GM19351 (cell line): ENCODE measurements around the gene AHNAK2.
"Not testable (repeated sequence)": the region's sequence is repeated elsewhere in the genome, so short reads cannot be mapped to it uniquely, and the experiment has no call there.

Source experiments
- ATAC-seq: cut with Tn5 transposase; IDR thresholded peaks from one replicate; pipeline ENCODE4 v1.9.1; 2021; ENCODE audit warnings: mild to moderate bottlenecking, moderate library complexity; ENCODE audit not compliant: unreplicated experiment

AHNAK2 gene

DNA sequence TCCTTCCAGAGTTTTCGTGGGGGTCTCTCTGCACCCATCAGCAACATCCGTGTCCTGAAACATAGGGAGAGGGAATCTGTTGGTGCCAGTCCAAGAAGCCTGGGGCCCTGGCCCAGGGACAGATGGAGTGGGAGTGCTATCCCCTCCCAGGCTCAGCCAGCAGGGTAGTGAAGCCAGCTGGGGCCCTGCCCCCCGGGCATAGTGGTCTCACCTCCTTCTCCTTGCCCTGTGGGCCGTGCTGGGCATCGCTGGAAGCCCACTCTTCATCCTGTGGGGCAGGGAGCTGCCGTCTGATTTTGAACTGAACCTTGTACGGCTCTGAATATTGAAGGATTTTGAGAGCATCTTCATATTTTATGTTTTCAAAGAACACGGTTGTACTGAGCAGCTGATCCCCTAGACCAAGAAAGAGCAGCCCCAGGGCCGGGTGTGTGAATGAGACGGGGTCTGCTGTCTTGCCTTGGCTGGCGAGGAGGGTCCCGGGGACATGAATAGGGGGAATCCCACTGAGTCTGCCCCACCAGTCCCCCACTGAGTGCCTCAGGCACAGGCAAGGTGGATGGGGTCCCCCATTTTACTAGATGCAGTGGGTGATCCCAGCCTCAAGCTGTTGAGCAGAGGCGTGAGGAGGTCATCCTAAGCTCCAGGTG is 23.3 kb downstream of the AHNAK2 start:
- ATAC-seq = no peak

DNA sequence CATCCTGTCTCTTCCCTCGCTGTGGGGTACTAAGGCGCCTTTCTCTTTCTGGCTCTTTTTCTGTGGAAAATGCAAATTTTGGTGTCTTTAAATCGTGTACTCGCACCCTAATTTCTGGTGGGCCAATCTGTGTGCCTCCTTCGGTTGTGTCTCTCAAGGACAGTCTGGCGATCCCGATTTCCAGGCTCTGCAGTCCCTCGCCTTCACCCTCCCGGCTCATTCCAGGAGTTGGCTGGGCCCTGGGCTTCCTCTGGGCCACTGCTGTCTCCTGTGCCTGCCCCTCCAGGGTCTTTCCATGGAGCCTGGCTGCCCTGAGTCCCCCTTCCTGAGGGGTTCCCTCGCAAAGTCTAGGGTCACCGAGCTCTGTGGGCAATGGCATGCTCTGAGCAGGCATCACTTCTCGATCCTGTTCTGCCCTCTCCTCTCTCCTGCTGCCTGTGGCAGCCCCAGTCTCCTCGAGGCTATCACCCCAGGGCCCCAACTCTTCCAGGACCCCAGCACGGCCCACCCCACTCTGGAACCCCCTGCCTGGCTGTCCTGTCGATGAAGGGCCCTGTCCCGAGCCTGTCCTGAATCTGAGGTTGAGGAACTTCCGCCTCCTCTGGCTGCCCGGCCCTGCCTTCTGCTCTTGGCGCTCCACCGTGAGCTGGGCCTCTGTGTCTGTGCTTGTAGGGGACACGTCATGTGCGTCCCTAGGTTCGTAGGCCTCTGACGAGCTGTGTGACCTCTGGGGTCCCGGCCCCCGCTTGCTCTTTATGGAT is 24.1 kb downstream of the AHNAK2 start:
- no peak for ATAC-seq

DNA sequence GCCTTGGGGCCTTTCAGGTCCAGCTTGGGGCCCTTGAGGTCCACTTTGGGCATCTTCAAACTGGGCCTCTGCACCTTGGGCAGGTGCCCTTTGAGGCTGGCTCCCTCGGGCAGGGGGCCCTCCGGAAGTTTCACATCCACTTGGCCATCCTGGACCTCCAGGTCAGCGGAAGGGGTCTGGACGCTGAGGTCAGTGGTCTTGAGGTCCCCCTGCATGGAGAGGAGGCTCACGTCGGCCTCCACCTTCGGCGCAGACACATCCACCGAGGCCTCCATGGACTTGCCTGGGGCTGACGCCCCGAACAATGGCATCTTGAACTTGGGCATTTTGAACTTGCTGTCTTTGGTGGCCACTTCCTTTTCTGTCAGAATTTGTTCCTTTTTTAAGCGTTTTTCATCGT is 25.1 kb downstream of the AHNAK2 start:
- ATAC-seq = no peak

DNA sequence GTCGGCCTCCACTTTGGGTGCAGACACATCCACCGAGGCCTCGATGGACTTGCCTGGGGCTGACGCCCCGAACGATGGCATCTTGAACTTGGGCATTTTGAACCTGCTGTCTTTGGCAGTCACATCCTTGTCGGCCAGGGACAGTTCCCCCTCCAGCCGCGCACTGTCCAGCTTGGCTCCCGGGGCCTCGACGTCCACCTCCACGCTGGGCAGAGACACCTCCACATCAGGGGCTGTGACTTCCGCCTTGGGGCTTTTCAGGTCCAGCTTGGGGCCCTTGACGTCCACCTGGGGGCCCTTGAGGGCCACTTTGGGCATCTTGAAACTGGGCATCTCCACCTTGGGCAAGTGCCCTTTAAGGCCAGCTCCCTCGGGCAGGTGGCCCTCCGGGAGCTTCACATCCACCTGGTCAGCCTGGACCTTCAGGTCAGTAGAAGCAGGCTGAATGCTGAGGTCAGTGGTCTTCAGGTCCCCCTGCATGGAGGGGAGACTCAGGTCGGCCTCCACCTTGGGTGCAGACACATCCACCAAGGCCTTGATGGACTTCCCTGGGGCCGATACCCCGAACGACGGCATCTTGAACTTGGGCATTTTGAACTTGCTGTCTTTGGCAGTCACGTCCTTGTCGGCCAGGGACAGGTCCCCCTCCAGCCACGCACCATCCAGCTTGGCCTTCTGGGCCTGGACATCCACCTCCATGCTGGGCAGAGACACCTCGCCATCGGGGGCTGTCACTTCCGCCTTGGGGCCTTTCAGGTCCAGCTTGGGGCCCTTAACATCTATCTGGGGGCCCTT is 26.1 kb downstream of the AHNAK2 start:
- ATAC-seq = not testable (repeated sequence)

DNA sequence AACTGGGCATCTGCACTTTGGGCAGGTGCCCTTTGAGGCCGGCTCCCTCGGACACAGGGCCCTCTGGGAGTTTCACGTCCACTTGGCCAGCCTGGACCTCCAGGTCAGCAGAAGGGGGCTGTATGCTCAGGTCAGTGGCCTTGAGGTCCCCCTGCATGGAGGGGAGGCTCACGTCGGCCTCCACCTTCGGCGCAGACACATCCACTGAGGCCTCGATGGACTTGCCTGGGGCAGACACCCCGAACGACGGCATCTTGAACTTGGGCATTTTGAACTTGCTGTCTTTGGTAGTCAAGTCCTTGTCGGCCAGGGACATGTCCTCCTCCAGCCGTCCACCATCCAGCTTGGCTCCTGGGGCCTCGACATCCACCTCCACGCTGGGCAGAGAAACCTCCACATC is 27.5 kb downstream of the AHNAK2 start:
- not testable (repeated sequence) for ATAC-seq

DNA sequence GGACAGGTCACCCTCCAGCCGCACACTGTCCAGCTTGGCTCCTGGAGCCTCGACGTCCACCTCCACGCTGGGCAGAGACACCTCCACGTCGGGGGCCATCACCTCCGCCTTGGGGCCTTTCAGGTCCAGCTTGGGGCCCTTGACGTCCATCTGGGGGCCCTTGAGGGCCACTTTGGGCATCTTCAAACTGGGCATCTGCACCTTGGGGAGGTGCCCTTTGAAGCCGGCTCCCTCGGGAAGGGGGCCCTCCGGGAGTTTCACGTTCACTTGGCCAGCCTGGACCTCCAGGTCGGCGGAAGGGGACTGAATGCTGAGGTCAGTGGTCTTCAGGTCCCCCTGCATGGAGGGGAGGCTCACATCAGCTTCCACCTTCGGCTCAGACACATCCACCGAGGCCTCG is 28.2 kb downstream of the AHNAK2 start:
- no peak for ATAC-seq

DNA sequence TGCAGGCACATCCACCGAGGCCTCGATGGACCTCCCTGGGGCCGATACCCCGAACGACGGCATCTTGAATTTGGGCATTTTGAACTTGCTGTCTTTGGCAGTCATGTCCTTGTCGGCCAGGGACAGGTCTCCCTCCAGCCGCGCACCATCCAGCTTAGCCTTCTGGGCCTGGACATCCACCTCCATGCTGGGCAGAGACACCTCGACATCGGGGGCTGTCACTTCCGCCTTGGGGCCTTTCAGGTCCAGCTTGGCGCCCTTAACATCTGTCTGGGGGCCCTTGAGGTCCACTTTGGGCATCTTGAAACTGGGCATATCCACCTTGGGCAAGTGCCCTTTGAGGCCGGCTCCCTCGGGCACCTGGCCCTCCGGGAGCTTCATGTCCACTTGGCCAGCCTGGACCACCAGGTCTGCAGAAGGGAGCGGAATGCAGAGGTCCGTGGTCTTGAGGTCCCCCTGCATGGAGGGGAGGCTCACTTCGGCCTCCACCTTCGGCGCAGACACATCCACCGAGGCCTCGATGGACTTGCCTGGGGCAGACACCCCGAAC is 28.7 kb downstream of the AHNAK2 start:
- ATAC-seq = not testable (repeated sequence)

DNA sequence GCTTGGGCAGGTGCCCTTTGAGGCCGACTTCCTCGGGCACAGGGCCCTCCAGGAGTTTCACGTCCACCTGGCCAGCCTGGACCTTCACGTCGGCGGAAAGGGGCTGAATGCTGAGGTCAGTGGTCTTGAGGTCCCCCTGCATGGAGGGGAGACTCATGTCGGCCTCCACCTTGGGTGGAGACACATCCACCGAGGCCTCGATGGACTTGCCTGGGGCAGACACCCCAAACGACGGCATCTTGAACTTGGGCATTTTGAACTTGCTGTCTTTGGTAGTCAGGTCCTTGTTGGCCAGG is 29.5 kb downstream of the AHNAK2 start:
- ATAC-seq = no peak

DNA sequence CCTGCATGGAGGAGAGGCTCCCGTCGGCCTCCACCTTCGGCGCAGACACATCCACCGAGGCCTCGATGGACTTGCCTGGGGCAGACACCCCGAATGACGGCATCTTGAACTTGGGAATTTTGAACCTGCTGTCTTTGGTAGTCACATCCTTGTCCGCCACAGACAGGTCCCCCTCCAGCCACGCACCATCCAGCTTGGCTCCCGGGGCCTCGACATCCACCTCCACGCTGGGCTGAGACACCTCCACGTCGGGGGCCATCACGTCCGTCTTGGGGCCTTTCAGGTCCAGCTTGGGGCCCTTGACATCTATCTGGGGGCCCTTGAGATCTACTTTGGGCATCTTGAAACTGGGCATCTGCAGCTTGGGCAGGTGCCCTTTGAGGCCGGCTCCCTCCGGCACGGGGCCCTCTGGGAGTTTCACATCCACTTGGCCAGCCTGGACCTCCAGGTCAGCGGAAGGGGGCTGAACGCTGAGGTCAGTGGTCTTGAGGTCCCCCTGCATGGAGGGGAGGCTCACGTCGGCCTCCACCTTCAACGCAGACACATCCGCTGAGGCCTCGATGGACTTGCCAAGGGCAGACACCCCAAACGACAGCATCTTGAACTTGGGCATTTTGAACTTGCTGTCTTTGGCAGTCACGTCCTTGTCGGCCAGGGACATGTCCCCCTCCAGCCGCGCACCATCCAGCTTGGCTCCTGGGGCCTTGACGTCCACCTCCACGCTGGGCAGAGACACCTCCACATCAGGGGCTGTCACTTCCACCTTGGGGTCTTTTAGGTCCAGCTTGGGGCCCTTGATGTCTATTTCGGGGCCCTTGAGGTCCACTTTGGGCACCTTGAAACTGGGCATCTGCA is 30.1 kb downstream of the AHNAK2 start:
- ATAC-seq = not testable (repeated sequence)

DNA sequence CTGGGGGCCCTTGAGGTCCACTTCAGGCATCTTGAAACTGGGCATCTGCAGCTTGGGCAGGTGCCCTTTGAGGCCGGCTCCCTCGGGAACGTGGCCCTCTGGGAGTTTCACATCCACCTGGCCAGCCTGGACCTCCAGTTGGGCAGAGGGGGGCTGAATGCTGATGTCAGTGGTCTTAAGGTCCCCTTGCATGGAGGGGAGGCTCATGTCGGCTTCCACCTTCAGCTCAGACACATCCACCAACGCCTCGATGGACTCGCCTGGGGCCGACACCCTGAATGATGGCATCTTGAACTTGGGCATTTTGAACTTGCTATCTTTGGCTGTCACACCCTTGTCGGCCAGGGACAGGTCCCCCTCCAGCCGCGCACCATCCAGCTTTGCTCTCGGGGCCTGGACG is 31.0 kb downstream of the AHNAK2 start:
- not testable (repeated sequence) for ATAC-seq

DNA sequence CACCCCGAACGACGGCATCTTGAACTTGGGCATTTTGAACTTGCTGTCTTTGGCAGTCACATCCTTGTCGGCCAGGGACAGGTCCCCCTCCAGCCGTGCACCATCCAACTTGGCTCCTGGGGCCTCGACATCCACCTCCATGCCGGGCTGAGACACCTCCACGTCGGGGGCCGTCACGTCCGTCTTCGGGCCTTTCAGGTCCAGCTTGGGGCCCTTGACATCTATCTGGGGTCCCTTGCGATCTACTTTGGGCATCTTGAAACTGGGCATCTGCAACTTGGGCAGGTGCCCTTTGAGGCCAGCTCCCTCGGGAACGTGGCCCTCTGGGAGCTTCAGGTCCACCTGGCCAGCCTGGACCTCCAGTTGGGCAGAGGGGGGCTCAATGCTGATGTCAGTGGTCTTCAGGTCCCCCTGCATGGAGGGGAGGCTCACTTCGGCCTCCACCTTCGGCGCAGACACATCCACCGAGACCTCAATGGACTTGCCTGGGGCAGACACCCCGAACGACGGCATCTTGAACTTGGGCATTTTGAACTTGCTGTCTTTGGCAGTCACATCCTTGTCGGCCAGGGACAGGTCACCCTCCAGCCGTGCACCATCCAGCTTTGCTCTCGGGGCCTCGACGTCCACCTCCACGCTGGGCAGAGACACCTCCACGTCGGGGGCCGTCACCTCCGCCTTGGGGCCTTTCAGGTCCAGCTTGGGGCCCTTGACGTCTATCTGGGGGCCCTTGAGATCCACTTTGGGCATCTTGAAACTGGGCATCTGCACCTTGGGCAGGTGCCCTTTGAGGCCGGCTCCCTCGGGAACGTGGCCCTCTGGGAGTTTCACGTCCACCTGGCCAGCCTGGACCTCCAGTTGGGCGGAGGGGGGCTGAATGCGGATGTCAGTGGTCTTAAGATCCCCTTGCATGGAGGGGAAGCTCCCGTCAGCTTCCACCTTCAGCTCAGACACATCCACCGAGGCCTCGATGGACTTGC is 31.9 kb downstream of the AHNAK2 start:
- ATAC-seq = not testable (repeated sequence)

DNA sequence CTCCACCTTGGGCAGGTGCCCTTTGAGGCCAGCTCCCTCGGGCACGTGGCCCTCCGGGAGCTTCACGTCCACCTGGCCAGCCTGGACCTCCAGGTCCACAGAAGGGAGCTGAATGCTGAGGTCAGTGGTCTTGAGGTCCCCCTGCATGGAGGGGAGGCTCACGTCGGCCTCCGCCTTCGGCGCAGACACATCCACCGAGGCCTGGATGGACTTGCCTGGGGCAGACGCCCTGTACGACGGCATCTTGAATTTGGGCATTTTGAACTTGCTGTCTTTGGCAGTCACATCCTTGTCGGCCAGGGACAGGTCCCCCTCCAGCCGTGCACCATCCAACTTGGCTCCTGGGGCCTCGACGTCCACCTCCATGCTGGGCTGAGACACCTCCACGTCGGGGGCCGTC is 32.9 kb downstream of the AHNAK2 start:
- not testable (repeated sequence) for ATAC-seq

DNA sequence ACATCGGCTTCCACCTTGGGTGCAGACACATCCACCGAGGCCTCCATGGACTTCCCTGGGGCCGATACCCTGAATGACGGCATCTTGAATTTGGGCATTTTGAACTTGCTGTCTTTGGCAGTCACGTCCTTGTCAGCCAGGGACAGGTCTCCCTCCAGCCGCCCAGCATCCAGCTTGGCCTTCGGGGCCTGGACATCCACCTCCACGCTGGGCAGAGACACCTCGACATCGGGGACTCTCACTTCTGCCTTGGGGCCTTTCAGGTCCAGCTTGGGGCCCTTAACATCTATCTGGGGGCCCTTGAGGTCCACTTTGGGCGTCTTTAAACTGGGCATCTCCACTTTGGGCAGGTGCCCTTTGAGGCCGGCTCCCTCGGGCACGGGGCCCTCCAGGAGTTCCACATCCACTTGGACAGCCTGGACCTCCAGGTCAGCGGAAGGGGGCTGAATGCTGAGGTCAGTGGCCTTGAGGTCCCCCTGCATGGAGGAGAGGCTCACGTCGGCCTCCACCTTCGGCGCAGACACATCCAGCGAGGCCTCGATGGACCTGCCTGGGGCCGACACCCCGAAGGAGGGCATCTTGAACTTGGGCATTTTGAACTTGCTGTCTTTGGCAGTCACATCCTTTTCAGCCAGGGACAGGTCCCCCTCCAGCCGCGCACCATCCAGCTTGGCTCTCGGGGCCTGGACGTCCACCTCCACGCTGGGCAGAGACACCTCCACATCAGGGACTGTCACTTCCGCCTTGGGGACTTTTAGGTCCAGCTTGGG is 33.6 kb downstream of the AHNAK2 start:
- not testable (repeated sequence) for ATAC-seq

DNA sequence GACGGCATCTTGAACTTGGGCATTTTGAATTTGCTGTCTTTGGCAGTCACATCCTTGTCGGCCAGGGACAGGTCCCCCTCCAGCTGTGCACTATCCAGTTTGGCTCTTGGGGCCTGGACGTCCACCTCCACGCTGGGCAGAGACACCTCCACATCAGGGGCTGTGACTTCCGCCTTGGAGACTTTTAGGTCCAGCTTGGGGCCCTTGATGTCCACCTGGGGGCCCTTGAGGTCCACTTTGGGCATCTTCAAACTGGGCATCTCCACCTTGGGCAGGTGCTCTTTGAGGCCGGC is 34.2 kb downstream of the AHNAK2 start:
- ATAC-seq = not testable (repeated sequence)

DNA sequence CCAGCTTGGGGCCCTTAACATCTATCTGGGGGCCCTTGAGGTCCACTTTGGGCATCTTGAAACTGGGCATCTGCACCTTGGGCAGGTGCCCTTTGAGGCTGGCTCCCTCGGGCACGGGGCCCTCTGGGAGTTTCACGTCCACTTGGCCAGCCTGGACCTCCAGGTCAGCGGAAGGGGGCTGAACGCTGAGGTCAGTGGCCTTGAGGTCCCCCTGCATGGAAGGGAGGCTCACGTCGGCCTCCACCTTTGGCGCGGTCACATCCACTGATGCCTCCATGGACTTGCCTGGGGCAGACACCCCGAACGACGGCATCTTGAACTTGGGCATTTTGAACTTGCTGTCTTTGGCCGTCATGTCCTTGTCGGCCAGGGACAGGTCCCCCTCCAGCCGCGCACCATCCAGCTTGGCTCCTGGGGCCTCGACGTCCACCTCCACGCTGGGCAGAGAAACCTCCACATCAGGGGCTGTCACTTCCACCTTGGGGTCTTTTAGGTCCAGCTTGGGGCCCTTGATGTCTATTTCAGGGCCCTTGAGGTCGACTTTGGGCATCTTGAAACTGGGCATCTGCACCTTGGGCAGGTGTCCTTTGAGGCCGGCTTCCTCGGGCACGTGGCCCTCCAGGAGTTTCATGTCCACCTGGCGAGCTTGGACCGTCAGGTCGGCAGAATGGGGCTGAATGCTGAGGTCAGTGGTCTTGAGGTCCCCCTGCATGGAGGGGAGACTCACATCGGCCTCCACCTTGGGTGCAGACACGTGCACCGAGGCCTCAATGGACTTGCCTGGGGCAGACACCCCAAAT is 34.8 kb downstream of the AHNAK2 start:
- not testable (repeated sequence) for ATAC-seq

DNA sequence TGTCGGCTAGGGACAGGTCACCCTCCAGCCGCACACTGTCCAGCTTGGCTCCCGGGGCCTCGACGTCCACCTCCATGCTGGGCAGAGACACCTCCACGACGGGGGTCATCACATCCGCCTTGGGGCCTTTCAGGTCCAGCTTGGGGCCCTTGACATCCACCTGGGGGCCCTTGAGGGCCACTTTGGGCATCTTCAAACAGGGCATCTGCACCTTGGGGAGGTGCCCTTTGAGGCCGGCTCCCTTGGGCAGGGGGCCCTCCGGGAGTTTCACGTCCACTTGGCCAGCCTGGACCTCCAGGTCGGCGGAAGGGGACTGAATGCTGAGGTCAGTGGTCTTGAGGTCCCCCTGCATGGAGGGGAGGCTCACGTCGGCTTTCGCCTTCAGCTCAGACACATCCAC is 35.6 kb downstream of the AHNAK2 start:
- no peak for ATAC-seq

DNA sequence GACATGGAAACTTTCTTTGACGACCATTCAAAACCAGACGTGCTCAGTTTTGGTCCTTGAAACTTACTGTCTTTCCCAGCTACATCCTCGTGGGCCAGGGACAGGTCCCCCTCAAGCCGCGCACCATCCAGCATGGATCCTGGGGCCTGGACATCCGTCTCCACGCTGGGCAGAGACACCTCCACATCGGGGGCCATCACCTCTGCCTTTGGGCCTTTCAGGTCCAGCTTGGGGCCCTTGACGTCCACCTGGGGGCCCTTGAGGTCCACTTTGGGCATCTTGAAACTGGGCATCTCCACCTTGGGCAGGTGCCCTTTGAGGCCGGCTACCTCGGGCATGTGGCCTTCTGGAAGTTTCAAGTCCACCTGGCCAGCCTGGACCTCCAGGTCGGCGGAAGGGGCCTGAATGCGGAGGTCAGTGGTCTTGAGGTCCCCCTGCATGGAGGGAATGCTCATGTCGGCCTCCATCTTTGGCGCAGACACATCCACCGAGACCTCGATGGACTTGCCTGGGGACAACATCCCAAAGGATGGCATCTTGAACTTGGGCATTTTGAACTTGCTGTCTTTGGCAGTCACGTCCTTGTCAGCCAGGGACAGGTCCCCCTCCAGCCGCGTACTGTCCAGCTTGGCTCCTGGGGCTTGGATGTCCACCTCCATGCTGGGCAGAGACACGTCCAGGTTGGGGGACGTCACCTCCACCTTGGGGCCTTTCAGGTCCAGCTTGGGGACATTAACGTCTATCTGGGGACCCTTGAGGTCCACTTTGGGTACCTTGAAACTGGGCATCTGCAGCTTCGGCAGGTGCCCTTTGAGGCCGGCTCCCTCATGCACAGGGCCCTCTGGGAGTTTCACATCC is 36.4 kb downstream of the AHNAK2 start:
- no peak for ATAC-seq
